BE2C (cell line): Measurements from ENCODE around the gene RAB7B.

Experiments
- DNase-seq: peaks from one replicate; pipeline ENCODE4 v3.0.0-alpha.2; 2020
- H3K27me3 ChIP-seq: fragments of 250-450 bp; sonication (Bioruptor Pico); 2 replicates; pipeline ENCODE4 v1.5.1; 2020; ENCODE audit warnings: mild to moderate bottlenecking
- H3K36me3 ChIP-seq: fragments of 250-450 bp; sonication (Bioruptor Pico); 2 replicates; pipeline ENCODE4 v1.5.1; 2020; ENCODE audit warnings: mild to moderate bottlenecking
- H3K4me1 ChIP-seq: fragments of 250-450 bp; sonication (Bioruptor Pico); 2 replicates; pipeline ENCODE4 v1.5.1; 2020
- H3K4me3 ChIP-seq: 2 replicates; pipeline ENCODE4 v1.5.1; 2011; ENCODE audit warnings: low read depth, low read length
- H3K9me3 ChIP-seq: fragments of 250-450 bp; sonication (Bioruptor Pico); 2 replicates; pipeline ENCODE4 v1.5.1; 2020
- CTCF ChIP-seq: IDR thresholded peaks from 2 replicates; pipeline ENCODE4 v1.5.1; 2012; ENCODE audit warnings: mild to moderate bottlenecking, low read depth, low read length

The RAB7B gene

DNA sequence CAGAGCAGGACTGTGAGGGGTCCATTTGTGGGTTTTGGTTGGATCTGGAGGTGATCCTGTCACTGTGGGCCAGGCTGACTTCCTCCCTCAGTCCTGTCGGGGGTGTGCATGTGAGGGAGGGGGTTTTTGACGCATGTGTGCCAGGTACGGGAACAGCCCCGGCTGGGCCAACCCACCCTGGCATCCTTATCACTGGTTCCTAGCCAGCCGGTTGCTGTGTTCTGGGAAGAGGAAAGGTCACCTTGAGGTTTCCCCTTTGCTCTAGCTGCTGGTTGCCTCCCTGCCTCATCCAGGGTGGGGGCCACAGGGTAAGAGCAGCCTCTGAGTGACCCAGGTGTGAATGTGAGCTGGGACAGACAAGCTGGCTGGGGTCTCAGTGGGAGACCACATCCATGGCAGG is 62.5 kb downstream of the RAB7B start:
- Histone ChIP-seq H3K27me3 (peaks cover 25% of the 10 kb centered on the region), H3K4me1 (no peaks in the 10 kb centered on the region), H3K9me3 (no peaks in the 10 kb centered on the region), H3K36me3 (no peaks in the 10 kb centered on the region), H3K4me3 (no peak overlapping the region)
- DNase-seq, result no peak
- no peak for TF ChIP-seq CTCF

- DNase-seq, result peak; percentile 58
- Histone ChIP-seq H3K9me3 (no peaks in the 10 kb centered on the region), H3K27me3 (peaks cover 28% of the 10 kb centered on the region), H3K4me1 (no peaks in the 10 kb centered on the region), H3K4me3 (no peak overlapping the region), H3K36me3 (no peaks in the 10 kb centered on the region)
- peak; percentile 31 for TF ChIP-seq CTCF
These were observed 63.4 kb downstream of the RAB7B start for GRCh38 chr1:205939690-205940330.

DNA sequence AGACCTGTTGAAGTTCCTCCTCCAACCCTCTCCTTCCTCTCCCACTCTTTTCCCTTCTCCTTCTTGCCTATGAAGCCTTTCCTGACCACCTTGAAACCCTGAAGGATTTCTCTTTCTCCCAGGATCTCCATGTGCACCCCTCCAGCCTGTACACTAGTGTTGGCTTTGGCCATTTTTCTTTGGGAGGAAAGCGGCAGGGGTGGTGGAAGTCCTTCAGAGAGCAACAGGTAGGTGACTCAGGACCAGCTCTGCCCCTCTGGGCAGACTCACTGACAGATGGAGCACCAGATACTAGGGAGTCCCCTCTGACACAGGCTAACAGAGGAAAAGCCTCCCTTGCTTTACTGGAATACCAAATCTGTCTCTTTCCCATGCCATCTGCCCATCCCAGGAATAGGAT is 64.5 kb downstream of the RAB7B start:
- Histone ChIP-seq H3K4me3 (no peak overlapping the region), H3K9me3 (no peaks in the 10 kb centered on the region), H3K36me3 (no peaks in the 10 kb centered on the region), H3K4me1 (no peaks in the 10 kb centered on the region), H3K27me3 (peaks cover 37% of the 10 kb centered on the region)
- no peak for DNase-seq
- TF ChIP-seq CTCF, result no peak

GRCh38 chr1:205936846-205937586 is 66.2 kb downstream of the RAB7B start:
- Histone ChIP-seq H3K4me3 (no peak overlapping the region), H3K27me3 (peaks cover 44% of the 10 kb centered on the region)

GRCh38 chr1:205936311-205936710 is 66.9 kb downstream of the RAB7B start:
- no peak overlapping the region for H3K4me3 ChIP-seq
- no peaks in the 10 kb centered on the region for H3K9me3 ChIP-seq
- peaks cover 44% of the 10 kb centered on the region for H3K27me3 ChIP-seq
- no peak for DNase-seq
- H3K36me3 ChIP-seq, result no peaks in the 10 kb centered on the region
- H3K4me1 ChIP-seq, result no peaks in the 10 kb centered on the region
- no peak for TF ChIP-seq CTCF

More at GRCh38 chr1:205936846-205937586, 66.2 kb downstream of the RAB7B start:
- Histone ChIP-seq H3K9me3 (no peaks in the 10 kb centered on the region), H3K36me3 (no peaks in the 10 kb centered on the region), H3K4me1 (no peaks in the 10 kb centered on the region)
- no peak for DNase-seq
- no peak for TF ChIP-seq CTCF

DNA sequence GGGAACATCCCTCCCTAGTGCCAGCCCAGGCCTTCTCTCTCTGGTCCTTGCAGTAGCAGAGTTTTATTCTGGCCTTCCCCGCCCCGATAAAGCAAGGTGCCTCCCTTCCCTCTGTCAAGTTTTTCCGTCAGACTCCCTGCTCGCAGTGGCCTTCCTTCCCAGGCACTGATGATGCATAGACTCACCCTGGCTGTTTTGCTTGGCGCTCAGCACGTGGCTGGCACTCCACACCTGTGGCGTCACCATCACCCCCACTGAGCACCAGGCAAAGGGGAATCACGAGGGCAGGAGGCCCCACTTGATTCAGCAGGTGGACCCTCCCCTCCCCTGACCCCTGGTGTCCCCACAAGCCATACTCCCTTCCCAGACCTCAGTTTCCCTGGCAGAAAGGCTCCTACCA is 67.3 kb downstream of the RAB7B start:
- Histone ChIP-seq H3K4me3 (no peak overlapping the region), H3K27me3 (peaks cover 44% of the 10 kb centered on the region), H3K36me3 (no peaks in the 10 kb centered on the region), H3K4me1 (no peaks in the 10 kb centered on the region), H3K9me3 (no peaks in the 10 kb centered on the region)
- no peak for TF ChIP-seq CTCF
- no peak for DNase-seq
